Upper lobe of left lung (tissue), 4 donors: ENCODE results near the gene IL22RA1.

ENCODE experiments used
- CTCF ChIP-seq, 6 experiments: fragments of 450-650 bp in 4 of 6; fragments of 200-600 bp in 2 of 6; sonication (generic) in 2 of 6; IDR thresholded peaks; one replicate each; pipeline ENCODE4 v1.5.1; 2016 to 2019; ENCODE audit warnings: antibody characterized with exemption in 6 of 6
- EP300 ChIP-seq, 4 donors: sonication (generic); formaldehyde crosslinking; IDR thresholded peaks; one replicate each; pipeline ENCODE4 v1.5.1; 2017; ENCODE audit warnings: antibody characterized with exemption in 4 of 4, control low read depth in 2 of 4
- POLR2AphosphoS5 ChIP-seq, 2 donors: sonication (generic); formaldehyde crosslinking; IDR thresholded peaks; one replicate each; pipeline ENCODE4 v1.5.1; 2017; ENCODE audit warnings: antibody characterized with exemption in 2 of 2

- no peak for TF ChIP-seq CTCF (IDR thresholded peaks at IDR 0.05)
- no peak for TF ChIP-seq EP300 (IDR thresholded peaks at IDR 0.05)
- no peak for TF ChIP-seq POLR2AphosphoS5 (IDR thresholded peaks at IDR 0.05)
Observed at GRCh38 chr1:24134376-24134775, 8.6 kb downstream of the IL22RA1 start.
